ENCODE data around the gene CEMIP2. TPM values are rescaled to one million over a fixed set of nuclear protein-coding genes. Genes with fewer than 3 reads are reported as not detected.

CEMIP2 gene
- total RNA-seq, 5 donors from 2014 or later (not counting 1 experiment from before 2014, with no cell fraction given) = 82.1 to 285 (median 90.8) TPM

DNA sequence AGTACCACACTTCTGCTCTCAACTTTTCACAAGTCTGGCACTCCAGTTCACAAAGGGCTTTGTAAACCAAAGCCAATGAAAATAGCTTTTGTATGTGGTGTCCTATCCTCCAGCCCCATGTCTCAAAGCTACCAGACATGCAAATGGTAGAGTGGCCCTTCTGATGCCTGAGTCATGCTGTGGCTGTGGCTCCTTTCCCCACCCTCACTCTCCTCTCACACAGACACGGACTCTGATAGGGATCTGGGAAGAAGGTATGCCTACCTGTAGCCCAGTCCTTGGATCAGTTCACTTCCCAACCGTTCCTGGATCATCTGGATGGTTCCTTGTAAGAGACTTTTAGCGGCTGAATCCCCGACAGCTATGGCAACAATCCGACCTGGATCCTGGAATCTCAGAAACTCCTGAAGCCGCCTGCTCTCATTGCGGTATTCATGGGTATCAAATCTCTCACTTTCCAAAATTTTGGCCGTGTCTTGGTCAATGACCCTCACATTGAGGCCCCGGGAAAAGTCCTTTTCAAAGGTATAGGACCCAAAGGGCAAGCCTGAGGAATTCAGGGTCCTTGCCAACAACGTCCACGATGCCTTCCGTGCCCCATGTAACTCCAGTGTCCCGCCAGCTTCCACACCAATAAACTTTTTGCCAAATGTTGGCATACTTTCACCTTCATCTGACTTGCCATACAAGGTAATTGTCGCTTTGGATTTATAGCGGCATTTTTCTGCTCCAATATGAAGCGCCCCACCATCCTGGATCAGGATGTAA, 23.4 kb downstream of the CEMIP2 start:
- H3K4me1 ChIP-seq (ENCODE audit: control insufficient read depth in 1 of 2, extremely low read depth in 1 of 2, insufficient read depth in 2 of 2, low read length in 2 of 2) = no peaks in the 10 kb centered on the region
- no peaks in the 10 kb centered on the region for H3K27me3 ChIP-seq (replicated peaks in 1 of 2; ENCODE audit: control insufficient read depth in 2 of 2, extremely low read depth in 1 of 2, insufficient read depth in 2 of 2, low read length in 1 of 2)
- DNase-seq (no peak), ATAC-seq (replicated peaks in 1 of 4) (no peak)
- Mint-ChIP-seq H3K9me3 (no peaks in the 10 kb centered on the region), H3K4me1 (peaks cover 23 to 29% (median 25%) of the 10 kb centered on the region in 3 donors), H3K27ac (no peak overlapping the region), H3K36me3 (peaks cover 58% of the 10 kb centered on the region), H3K27me3 (no peaks in the 10 kb centered on the region), H3K4me3 (no peak overlapping the region)
- ChIA-PET CTCF (interaction anchor here in 1 of 2 donors (0.5 kb wide), 1 partner anchor 290 kb away, joined by 4 read pairs; no protein-coding TSS in a partner anchor), POLR2A (interaction anchor here (0.6 to 1.0 kb wide), 3 partner anchors 10 to 141 kb away, joined by 3 to 4 read pairs (median 3); no protein-coding TSS in a partner anchor)
- H3K9me3 ChIP-seq = no peaks in the 10 kb centered on the region
- H3K36me3 ChIP-seq (ENCODE audit: control insufficient read depth in 2 of 2, extremely low read depth in 1 of 2, insufficient read depth in 1 of 2, low read length in 1 of 2) = peaks cover 0 to 61% of the 10 kb centered on the region in 2 donors
- H3K4me3 ChIP-seq (ENCODE audit: control insufficient read depth in 1 of 2, extremely low read depth in 1 of 2, low read length in 1 of 2) = no peak overlapping the region
- no peak overlapping the region for H3K27ac ChIP-seq (ENCODE audit: low read length)
- 96% methylated on average over 8 of the region's 16 CpGs for WGBS (ENCODE audit: insufficient coverage)

DNA sequence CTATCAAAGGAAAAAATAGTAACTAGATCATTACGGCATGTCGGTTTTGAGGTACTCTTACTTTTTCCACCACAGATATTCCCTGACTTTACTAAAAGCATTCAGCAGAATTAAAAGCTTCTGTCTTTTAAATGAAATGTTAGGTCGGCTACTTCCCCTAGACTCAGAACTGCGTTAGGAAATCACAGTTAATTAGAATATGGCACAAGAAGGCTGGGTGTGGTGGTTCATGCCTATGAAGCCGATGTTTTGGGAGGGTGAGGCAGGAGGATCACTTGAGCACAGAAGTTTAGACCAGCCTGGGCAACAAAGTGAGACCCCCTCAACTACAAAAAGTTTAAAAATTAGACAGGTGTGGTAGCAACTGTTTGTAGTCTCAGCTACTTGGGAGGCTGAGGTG, 24.4 kb downstream of the CEMIP2 start:
- H3K4me3 ChIP-seq (ENCODE audit: control insufficient read depth in 1 of 2, extremely low read depth in 1 of 2, low read length in 1 of 2) = no peak overlapping the region
- H3K4me1 Mint-ChIP-seq = peaks cover 24 to 29% (median 26%) of the 10 kb centered on the region in 3 donors
- no peaks in the 10 kb centered on the region for H3K27me3 ChIP-seq (replicated peaks in 1 of 2; ENCODE audit: control insufficient read depth in 2 of 2, extremely low read depth in 1 of 2, insufficient read depth in 2 of 2, low read length in 1 of 2)
- H3K27ac ChIP-seq (ENCODE audit: low read length) = no peak overlapping the region
- CTCF ChIA-PET = interaction anchor here in 1 of 2 donors (0.8 kb wide), 1 partner anchor 75 kb away, joined by 3 read pairs; no protein-coding TSS in a partner anchor
- no peaks in the 10 kb centered on the region for H3K4me1 ChIP-seq (ENCODE audit: control insufficient read depth in 1 of 2, extremely low read depth in 1 of 2, insufficient read depth in 2 of 2, low read length in 2 of 2)
- DNase-seq (no peak), ATAC-seq (replicated peaks in 1 of 4) (no peak)
- no peak overlapping the region for H3K27ac Mint-ChIP-seq
- H3K9me3 Mint-ChIP-seq = no peaks in the 10 kb centered on the region
- H3K9me3 ChIP-seq = no peaks in the 10 kb centered on the region
- no CpG with 5 or more reads among the region's 5 CpGs for WGBS (ENCODE audit: insufficient coverage)
- peaks cover 0 to 65% of the 10 kb centered on the region in 2 donors for H3K36me3 ChIP-seq (ENCODE audit: control insufficient read depth in 2 of 2, extremely low read depth in 1 of 2, insufficient read depth in 1 of 2, low read length in 1 of 2)
- no peak overlapping the region for H3K4me3 Mint-ChIP-seq
- POLR2A ChIA-PET = interaction anchor here in 1 of 2 donors (0.6 kb wide), 1 partner anchor 226 kb away, joined by 4 read pairs; no protein-coding TSS in a partner anchor
- no peaks in the 10 kb centered on the region for H3K27me3 Mint-ChIP-seq
- H3K36me3 Mint-ChIP-seq = peaks cover 65% of the 10 kb centered on the region

GRCh38 chr9:71743217-71743705, 25.1 kb downstream of the CEMIP2 start:
- CTCF ChIA-PET = interaction anchor here in 1 of 2 donors (0.6 to 0.8 kb wide), 2 partner anchors 64 to 76 kb away, joined by 3 read pairs; no protein-coding TSS in a partner anchor
- H3K36me3 Mint-ChIP-seq = peaks cover 64% of the 10 kb centered on the region
- POLR2A ChIA-PET = interaction anchor here in 1 of 2 donors (0.5 to 0.6 kb wide), 3 partner anchors 17 to 227 kb away, joined by 3 to 4 read pairs (median 4); no protein-coding TSS in a partner anchor

DNA sequence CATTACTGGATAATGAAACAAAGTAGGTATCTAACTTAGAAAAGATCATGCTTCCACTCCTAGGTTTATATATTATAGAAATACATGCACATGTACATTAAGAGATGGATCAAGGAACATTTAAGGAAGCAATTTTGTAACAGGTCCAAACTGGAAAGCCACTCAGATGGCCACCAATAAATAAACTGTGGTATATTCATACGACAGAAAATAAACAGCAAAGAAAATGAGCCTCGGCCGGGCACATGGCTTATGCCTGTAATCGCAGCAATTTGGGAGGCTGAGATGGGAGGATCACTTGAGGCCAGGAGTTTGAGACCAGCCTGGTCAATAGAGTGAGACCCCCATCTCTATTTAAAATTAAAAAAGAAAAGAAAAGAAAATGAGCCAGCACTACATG, 25.6 kb downstream of the CEMIP2 start:
- Mint-ChIP-seq H3K4me3 (no peak overlapping the region), H3K4me1 (peaks cover 17 to 33% (median 18%) of the 10 kb centered on the region in 3 donors), H3K27me3 (no peaks in the 10 kb centered on the region), H3K9me3 (no peaks in the 10 kb centered on the region), H3K27ac (no peak overlapping the region), H3K36me3 (peaks cover 64% of the 10 kb centered on the region)
- Histone ChIP-seq H3K4me3 (ENCODE audit: control insufficient read depth in 1 of 2, extremely low read depth in 1 of 2, low read length in 1 of 2) (no peak overlapping the region), H3K36me3 (ENCODE audit: control insufficient read depth in 2 of 2, extremely low read depth in 1 of 2, insufficient read depth in 1 of 2, low read length in 1 of 2) (peaks cover 2 to 54% of the 10 kb centered on the region in 2 donors), H3K27ac (ENCODE audit: low read length) (no peak overlapping the region), H3K27me3 (replicated peaks in 1 of 2; ENCODE audit: control insufficient read depth in 2 of 2, extremely low read depth in 1 of 2, insufficient read depth in 2 of 2, low read length in 1 of 2) (no peaks in the 10 kb centered on the region), H3K4me1 (ENCODE audit: control insufficient read depth in 1 of 2, extremely low read depth in 1 of 2, insufficient read depth in 2 of 2, low read length in 2 of 2) (no peaks in the 10 kb centered on the region), H3K9me3 (no peaks in the 10 kb centered on the region)
- no CpG with 5 or more reads among the region's 4 CpGs for WGBS (ENCODE audit: insufficient coverage)
- ChIA-PET POLR2A (no interaction called here), CTCF (interaction anchor here in 1 of 2 donors (0.6 kb wide), 1 partner anchor 65 kb away, joined by 3 read pairs; no protein-coding TSS in a partner anchor)
- no peak for ATAC-seq (replicated peaks in 1 of 4)
- DNase-seq = no peak

More at GRCh38 chr9:71743217-71743705, 25.1 kb downstream of the CEMIP2 start:
- no peaks in the 10 kb centered on the region for H3K4me1 ChIP-seq (ENCODE audit: control insufficient read depth in 1 of 2, extremely low read depth in 1 of 2, insufficient read depth in 2 of 2, low read length in 2 of 2)
- DNase-seq = no peak
- Mint-ChIP-seq H3K27me3 (no peaks in the 10 kb centered on the region), H3K4me3 (no peak overlapping the region), H3K4me1 (peaks cover 20 to 29% (median 21%) of the 10 kb centered on the region in 3 donors), H3K27ac (no peak overlapping the region), H3K9me3 (no peaks in the 10 kb centered on the region)
- H3K36me3 ChIP-seq (ENCODE audit: control insufficient read depth in 2 of 2, extremely low read depth in 1 of 2, insufficient read depth in 1 of 2, low read length in 1 of 2) = peaks cover under 1 to 59% of the 10 kb centered on the region in 2 donors
- no peak overlapping the region for H3K27ac ChIP-seq (ENCODE audit: low read length)
- H3K27me3 ChIP-seq (replicated peaks in 1 of 2; ENCODE audit: control insufficient read depth in 2 of 2, extremely low read depth in 1 of 2, insufficient read depth in 2 of 2, low read length in 1 of 2) = no peaks in the 10 kb centered on the region
- 92% methylated on average over 4 of the region's 5 CpGs for WGBS (ENCODE audit: insufficient coverage)
- no peak for ATAC-seq (replicated peaks in 1 of 4)
- no peak overlapping the region for H3K4me3 ChIP-seq (ENCODE audit: control insufficient read depth in 1 of 2, extremely low read depth in 1 of 2, low read length in 1 of 2)
- H3K9me3 ChIP-seq = no peaks in the 10 kb centered on the region

- ChIA-PET CTCF (interaction anchor here (0.5 to 0.8 kb wide), 2 partner anchors 41 to 57 kb away, joined by 3 read pairs; no protein-coding TSS in a partner anchor), POLR2A (no interaction called here)
- Histone ChIP-seq H3K36me3 (ENCODE audit: control insufficient read depth in 2 of 2, extremely low read depth in 1 of 2, insufficient read depth in 1 of 2, low read length in 1 of 2) (peaks cover 2 to 48% of the 10 kb centered on the region in 2 donors), H3K27ac (ENCODE audit: low read length) (no peak overlapping the region), H3K4me1 (ENCODE audit: control insufficient read depth in 1 of 2, extremely low read depth in 1 of 2, insufficient read depth in 2 of 2, low read length in 2 of 2) (no peaks in the 10 kb centered on the region), H3K4me3 (ENCODE audit: control insufficient read depth in 1 of 2, extremely low read depth in 1 of 2, low read length in 1 of 2) (no peak overlapping the region), H3K9me3 (no peaks in the 10 kb centered on the region), H3K27me3 (replicated peaks in 1 of 2; ENCODE audit: control insufficient read depth in 2 of 2, extremely low read depth in 1 of 2, insufficient read depth in 2 of 2, low read length in 1 of 2) (no peaks in the 10 kb centered on the region)
- no peaks in the 10 kb centered on the region for H3K27me3 Mint-ChIP-seq
- H3K4me3 Mint-ChIP-seq = no peak overlapping the region
- no peak overlapping the region for H3K27ac Mint-ChIP-seq
- H3K9me3 Mint-ChIP-seq = no peaks in the 10 kb centered on the region
- H3K36me3 Mint-ChIP-seq = peaks cover 57% of the 10 kb centered on the region
- WGBS (ENCODE audit: insufficient coverage) = no CpG with 5 or more reads among the region's 10 CpGs
- no peak for DNase-seq
- H3K4me1 Mint-ChIP-seq = peaks cover 11 to 34% (median 18%) of the 10 kb centered on the region in 3 donors
- ATAC-seq (replicated peaks in 1 of 4) = no peak
Measured at GRCh38 chr9:71741926-71742648, 26.2 kb downstream of the CEMIP2 start.

GRCh38 chr9:71740199-71740598, 28.1 kb downstream of the CEMIP2 start:
- Mint-ChIP-seq H3K27me3 (no peaks in the 10 kb centered on the region), H3K9me3 (no peaks in the 10 kb centered on the region), H3K27ac (no peak overlapping the region), H3K4me1 (peaks cover 10 to 40% (median 17%) of the 10 kb centered on the region in 3 donors), H3K36me3 (peaks cover 55% of the 10 kb centered on the region), H3K4me3 (no peak overlapping the region)
- POLR2A ChIA-PET = no interaction called here
- no peaks in the 10 kb centered on the region for H3K9me3 ChIP-seq
- no peak overlapping the region for H3K4me3 ChIP-seq (ENCODE audit: control insufficient read depth in 1 of 2, extremely low read depth in 1 of 2, low read length in 1 of 2)
- DNase-seq (no peak), ATAC-seq (replicated peaks in 1 of 4) (no peak)
- no peak overlapping the region for H3K27ac ChIP-seq (ENCODE audit: low read length)
- H3K27me3 ChIP-seq (replicated peaks in 1 of 2; ENCODE audit: control insufficient read depth in 2 of 2, extremely low read depth in 1 of 2, insufficient read depth in 2 of 2, low read length in 1 of 2) = no peaks in the 10 kb centered on the region
- 100% methylated on average over 1 of the region's 2 CpGs for WGBS (ENCODE audit: insufficient coverage)
- H3K4me1 ChIP-seq (ENCODE audit: control insufficient read depth in 1 of 2, extremely low read depth in 1 of 2, insufficient read depth in 2 of 2, low read length in 2 of 2) = no peaks in the 10 kb centered on the region
- H3K36me3 ChIP-seq (ENCODE audit: control insufficient read depth in 2 of 2, extremely low read depth in 1 of 2, insufficient read depth in 1 of 2, low read length in 1 of 2) = peaks cover 2 to 50% of the 10 kb centered on the region in 2 donors
- CTCF ChIA-PET = no interaction called here
